Left forelimb (tissue), 1 donor: ENCODE data around the gene MOB3A.

Experiments used
- DNase-seq: peaks from one replicate; pipeline ENCODE4 v3.0.0-alpha.2; 2018; ENCODE audit warnings: low spot score

Gene MOB3A

DNA sequence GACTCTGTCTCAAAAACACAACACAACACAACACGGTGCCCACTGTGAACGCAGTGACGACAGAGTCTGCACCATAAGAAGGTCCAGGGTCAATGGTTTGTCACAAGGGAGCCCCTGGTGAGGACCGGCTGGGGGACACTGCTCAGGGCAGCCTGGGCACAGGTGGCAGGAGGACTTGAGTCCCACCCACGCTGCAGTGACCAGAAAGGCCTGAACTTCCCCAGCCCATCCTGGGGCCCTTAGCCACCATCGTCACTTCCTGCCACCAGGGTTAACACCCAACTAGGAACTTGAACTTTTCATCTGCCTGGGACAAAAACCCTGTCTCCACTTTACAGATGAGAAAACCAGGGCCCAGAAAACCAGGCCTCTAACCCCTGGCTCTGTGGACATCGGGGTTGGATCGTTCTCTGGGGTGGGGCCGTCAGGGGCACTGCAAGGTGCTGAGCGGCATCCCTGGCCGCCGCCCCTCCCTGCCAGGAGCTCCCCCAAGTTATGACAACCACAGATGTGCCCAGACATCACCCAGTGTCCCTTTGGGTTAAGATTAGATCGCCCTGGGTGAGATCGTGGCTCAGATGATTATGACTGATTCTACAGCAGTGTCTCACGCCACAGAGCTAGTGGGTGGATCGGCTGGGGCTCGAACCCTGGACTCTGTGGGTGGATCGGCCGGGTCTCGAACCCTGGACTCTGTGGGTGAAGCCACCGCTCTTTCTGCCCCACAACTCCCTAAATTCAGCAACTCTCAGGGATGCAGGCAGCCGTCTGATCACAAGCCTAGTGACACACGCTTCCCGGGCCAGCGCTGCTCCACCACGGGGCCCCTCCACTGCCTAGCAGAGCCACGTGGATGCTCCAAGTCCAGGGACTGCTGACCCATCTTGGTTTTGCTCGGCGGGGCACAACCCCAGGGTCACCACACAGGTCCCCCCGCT, 14.0 kb downstream of the MOB3A start:
- no peak for DNase-seq

DNA sequence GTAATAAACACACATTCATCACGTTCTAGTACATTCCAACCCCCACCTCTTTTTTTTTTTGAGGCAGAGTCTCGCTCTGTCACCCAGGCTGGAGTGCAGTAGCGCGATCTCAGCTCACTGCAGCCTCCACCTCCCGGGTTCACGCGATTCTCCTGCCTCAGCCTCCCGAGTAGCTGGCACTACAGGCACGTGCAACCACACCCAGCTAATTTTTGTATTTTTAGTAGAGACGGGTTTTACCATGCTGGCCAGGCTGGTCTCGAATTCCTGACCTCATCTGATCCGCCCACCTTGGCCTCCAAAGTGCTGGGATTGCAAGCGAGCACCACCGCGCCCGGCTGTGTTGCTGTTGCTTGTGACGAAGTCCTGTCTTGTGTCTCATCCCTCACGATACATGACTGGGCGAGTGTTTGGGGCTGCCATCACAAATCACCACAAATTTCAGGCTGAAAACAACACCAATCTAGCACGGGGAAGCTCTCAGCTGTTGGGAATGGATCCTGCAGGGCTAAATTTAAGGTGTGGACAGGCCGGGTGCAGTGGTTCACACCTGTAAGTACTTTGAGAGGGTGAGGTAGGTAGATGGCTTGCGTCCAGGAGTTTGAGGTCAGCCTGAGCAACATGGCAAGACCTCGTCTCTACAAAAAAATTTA, 15.7 kb downstream of the MOB3A start:
- no peak for DNase-seq

DNA sequence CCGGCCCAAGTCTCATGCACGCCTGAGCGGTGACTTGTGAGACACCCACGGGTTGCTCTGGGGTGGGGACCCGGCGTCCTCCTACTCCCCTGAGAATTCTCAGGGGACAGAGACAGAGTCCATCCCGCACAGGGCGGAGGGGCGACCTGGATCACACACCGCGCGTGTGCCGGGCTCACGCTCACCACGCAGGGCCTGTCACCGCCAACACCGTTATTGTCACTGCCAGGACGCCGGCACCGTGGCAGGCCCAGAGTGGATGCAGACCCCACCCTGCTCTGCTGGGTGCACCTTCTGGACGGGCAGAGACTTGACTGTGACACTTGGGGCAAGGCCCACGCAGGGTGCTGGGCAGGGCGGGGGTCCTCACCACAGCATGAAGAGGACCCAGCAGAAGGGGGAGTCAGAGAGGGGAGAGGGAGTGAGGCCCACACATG, 16.2 kb downstream of the MOB3A start:
- DNase-seq, result no peak

DNA sequence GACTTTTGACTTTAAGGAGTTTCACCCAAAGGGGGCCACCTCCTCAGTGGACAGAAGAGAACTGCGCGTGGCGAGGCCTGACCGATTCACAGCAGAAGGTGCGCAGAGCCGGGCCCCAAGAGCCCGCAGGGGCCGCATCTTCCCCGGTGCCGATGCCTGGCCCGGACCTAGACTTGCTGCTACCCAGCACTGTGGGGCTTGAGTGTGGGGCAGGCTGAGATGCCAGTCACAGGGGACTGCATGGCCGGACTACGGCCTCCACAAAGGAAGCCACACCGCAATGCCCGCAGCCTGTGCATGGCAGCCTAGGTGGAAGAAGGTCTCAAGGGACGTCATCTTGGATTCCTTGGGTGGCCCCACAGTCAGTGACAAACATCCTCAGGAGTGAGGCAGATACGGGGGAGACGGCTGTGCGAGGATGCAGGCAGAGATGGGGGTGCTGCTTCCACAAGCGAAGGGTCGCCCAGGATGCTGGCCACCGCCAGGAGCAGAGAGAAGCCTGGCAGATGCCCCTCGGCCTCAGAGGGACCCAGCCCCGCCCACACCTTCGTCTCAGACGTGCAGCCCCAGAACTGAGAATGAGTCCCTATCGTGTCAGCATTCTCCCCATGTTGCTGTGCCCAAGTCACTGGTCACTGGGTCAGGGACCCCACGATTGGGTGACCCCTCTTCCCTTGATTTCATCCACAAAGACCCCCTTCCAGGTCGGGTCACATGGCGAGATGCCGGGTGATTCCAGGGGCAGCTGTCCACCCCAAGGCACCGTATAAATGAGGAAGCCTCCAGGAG, 16.9 kb downstream of the MOB3A start:
- no peak for DNase-seq

DNA sequence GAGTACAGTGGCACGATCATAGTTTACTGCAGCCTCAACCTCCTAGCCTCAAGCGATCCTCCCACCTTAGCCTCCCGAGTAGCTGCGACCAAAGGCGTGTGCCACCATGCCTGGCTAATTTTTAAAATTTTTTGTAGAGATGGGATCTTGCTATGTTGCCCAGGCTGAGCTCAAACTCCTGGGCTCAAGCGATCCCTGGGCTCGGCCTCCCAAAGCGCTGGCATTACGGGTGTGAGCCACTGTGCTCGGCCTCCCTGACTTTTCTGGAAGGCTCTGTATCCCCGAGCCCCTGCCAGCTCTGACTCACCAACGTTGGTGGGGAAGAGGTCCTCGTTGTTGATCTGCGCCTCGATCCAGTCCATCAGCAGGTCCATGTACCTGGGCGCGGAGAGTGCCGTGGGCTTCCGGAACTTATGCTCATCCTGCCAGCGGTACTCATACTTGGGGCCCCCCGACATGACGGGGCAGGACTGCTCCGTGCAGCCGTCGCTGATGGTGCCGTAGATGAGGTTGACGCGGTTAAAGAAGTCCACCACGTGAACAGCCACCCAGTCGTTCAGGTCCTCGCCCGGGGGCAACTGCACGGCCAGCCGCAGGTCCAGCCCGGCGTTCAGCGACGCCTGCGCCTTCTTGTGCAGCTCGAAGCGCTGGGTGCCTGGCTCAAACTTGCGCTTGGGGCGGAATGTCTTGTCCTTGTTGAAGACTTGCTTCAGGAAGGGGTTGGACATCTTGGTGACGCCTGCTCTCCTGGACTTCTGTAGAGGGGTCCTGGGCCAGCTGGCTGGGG, 18.1 kb downstream of the MOB3A start:
- DNase-seq, result no peak

DNA sequence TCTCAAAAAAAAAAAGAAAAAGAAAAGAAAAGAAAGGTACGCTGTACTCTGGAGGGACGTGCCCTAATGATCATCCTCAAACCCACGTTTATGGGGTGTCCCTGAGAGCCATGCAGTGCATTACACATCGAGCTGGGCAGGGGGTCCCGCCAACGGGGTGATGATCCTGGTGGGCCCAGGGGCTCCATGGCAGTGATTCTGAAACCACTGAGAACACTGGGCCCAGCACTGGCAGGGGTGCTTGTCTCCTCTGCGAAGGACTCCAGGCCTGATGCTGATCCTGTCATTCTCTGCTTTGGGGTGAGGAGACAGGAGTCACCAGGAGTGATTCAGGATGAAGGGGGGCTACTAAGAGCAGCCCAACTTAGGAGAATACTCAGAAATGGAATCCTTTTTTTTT, 18.7 kb downstream of the MOB3A start:
- no peak for DNase-seq

DNA sequence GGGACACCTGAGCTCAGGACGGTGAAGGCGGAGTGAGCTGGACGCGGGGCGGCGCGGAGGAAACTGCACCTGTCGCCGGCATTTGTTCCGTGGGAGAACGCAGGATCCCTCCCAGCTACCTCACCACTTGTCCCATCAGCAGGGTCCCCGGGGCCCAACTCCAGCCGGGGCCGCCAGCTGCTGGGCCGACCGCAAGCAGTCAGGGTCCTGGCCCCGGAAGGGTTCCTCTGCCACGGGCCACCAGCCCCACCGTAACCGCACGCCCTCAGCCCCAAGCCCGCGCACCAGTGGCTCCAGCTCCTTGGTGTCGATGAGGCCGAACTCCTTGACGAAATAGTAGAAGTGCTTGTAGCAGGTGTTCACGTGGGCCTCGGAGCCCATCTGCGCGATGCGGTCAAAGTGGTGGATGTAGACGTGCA, 19.6 kb downstream of the MOB3A start:
- no peak for DNase-seq

DNA sequence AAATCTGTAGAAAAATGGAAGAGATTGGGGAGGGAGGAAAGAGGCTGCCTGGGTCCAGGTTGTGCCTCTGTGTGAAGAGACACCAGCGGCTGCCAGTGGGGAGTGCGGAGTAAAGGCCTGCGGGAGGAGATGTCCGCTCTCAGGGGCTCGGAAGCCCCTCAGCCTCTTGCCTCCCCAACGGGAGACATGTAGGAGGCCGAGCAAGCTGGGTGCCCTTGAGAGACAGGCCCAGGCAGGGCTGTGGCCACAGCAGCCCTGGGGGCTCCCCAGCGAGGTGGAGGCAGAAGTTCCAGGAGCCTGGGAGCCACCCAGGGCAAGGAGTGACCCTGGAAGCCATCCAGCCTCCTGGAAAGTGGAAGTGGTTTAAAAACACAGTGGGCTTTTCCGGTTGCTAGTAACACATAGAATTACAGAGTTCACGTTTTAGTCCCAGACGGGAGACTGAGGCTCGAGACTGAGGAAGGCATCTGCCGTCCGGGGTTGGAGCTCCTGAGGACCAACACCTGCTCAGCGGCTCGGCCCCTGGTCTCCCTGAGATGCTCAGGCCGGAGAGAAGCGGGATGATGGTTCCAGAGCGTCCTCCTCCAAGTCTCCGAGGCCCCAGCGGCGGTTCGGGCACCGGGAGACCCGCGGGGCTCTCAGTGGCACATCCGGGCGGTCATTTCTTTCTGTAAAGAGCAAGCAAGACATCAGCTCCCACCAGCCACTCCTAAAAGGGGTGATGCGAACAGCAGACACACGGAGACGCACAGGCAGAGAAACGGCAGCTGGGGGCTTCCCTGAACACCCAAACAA, 23.2 kb downstream of the MOB3A start:
- no peak for DNase-seq

DNA sequence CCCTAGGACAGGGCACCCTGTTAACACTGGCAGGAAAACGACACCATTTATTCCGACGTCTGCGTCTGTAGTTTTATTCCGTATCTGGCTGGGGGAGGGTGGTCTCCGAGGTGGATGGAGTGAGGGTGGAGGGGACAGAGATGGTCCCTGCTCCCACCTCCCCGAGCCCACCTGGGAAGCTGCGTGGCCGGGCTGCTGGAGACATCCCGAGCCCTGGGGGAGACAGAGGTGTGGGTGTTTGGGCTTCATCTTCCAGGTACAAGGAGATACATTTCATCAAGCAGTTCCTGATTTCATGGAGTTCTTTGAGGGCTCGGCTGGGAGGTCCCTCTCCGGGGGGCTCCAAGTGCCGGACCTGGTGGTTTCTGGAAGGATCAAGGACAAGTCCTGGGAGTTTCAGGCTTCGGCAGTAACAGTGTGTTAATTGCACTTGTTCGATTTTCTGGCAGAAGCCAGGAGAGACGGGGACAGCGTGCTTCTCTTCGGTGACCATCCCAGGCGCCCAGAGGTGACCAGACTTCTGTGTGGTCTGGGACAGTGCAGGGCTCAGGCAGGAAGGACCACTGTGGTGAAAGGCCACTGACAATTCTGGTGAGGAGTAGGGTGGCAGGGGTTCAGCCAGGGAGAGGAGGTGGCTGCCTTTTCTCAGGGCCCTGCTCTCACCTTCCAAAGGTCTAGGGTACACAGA, 25.0 kb downstream of the MOB3A start:
- DNase-seq, result no peak

DNA sequence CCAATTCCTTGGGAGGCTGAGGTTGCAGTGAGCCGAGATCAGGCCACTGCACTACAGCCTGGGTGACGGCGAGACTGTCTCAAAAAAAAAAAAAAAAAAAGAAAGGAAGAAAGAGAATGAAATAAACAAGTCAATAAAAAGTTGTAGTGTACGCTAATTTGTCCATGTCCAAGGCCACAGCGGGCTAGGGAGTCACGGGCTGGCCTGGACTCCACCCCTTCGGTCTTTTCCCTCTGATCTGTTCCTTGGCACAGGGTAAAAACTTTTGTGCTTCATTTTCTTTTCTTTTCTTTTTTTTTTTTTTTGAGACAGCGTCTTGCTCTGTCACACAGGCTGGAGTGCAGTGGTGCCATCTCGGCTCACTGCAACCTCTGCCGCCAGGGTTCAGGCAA, 25.7 kb downstream of the MOB3A start:
- DNase-seq, result no peak

DNA sequence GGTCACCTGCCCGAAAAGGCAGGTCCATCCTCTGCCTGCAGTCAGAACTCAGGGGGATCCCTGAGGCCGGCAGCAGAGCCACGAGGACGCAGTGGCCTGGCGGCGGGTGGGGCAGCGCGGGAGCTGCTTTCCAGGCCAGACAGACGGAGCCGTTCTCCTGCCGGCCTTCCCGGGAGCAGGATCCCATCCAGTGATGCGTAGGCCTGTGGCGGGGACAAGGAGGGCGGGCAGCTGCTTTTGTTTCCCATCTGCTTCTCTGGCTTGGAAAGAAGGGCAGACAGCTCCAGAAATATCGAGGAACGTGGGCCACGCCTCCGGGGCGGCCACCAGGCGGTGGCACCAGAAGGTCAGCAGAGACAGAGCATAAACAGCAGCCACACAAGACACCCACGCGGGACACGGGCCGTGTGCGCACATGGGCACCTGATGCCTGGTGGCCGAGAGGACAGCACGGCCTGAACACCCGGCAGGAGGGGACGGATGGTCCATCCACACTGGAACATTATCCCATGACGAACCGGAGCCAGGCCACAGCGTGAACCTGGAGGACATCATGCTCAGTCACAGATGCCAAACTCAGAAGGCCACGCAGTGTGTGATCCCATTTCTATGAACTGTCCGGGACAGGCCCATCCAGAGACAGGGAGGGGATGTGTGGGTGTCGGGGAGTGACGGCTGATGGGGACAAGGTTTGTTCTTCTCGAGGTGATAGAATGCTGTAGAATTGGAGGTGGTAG, 31.2 kb downstream of the MOB3A start:
- no peak for DNase-seq

DNA sequence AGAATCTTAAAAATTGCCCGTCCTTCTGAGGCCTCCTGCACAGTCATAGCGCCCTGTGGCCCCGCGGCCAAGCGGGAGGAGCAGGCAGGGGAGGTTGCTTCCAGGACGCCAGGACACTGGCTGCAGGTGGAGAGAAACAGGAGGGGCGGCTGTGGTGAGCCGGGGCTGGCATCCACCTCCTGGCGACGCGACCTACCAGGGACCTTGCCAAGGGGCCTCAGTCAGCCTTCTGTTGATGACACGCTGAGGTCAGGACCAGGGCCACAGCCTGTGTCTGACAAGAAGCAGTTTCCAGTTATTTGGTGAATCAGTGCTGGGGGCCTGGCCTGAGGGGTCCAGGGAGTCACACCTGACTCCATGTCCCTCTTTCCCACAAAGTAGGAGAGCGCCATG, 31.7 kb downstream of the MOB3A start:
- DNase-seq, result no peak

DNA sequence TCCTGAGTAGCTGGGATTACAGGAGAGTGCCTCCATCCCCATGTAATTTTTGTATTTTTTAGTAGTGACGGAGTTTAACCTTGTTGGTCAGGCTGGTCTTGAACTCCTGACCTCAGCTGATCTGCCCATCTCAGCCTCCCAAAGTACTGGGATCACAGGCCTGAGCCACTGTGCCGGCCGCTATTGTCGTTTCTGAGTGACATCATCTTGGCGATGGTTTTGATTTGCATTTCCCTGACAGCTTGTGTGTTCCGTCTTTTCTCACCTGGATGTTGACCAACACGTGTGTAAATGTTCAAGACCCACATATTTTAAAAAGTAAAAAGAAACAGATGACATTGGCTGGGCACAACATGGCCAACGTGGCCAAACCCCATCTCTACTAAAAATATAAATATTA, 32.3 kb downstream of the MOB3A start:
- DNase-seq, result no peak

DNA sequence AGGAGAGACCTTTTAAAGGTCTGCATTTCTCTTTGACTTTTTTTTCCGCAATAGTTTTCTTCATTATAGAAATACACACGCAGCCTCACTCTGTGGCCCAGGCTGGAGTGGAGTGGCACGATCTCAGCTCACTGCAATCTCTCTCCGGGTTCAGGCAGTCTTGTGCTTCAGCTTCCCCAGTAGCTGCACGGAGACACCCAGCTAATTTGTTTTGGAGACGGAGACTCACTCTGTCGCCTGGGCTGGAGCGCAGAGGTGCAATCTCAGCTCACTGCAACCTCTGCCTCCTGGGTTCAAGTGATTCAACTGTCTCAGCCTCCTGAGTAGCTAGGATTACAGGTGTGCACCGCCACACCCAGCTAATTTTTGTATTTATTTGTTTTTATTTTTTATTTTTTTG, 33.4 kb downstream of the MOB3A start:
- DNase-seq, result no peak

DNA sequence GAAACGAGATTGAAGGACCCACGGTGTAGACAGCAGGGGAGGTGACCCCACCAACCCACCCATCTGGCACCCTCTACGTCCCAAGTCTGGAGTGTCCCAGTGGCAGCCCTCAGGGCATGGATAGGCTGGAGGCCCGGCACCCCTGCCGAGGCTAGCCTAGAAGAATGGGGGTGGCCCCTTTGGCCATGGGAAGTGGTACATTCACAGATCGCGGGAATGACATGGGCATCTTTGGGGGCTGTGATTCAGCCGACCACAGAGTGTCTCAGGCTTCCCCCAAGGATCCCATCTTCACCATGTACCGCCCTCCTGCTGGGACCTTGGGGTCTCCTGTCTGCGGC, 33.8 kb downstream of the MOB3A start:
- DNase-seq, result no peak

DNA sequence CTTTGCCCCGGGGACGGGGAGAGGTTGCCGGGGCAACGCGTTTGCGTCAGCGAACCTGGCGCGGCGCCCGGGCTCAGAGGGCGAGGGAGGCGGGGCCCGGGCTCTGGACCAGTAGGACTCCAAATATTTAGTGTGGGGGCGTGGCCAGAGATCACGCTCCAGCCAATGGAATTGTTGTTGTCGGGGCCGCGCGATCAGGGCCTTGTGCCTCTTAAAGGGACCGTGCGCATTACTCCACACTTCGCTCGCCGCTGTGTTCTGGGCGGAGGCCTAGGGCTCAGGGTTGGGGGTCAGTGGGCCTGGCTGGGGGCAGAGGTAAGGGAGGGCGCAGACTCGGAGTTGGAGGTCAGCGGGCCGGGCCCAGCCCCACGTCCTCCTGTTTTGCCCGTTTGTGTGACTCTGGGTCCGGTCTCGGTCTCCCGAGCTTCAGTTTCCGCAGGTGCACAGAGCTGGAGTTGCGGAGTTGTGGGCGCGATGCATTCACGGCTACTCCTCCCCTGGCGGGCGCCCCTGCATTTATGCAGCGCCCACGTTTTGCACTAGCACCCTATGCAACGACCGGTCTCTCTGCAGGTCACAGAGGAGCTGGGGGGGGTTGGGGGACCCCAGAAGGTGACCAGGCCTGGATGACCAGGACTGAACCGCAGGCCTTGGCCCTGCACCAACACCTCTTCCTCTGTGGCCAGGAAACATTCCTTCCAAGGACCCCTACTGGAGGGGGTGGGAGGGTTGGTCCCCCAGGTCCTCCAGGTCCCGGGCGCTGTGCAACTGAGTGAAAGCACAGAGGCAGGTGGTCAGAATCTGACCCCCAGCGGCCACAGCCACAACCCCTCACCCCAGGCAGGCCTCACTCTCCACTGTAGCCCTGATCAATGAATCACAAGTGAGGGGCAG, 34.4 kb downstream of the MOB3A start:
- peak; percentile 100 for DNase-seq

DNA sequence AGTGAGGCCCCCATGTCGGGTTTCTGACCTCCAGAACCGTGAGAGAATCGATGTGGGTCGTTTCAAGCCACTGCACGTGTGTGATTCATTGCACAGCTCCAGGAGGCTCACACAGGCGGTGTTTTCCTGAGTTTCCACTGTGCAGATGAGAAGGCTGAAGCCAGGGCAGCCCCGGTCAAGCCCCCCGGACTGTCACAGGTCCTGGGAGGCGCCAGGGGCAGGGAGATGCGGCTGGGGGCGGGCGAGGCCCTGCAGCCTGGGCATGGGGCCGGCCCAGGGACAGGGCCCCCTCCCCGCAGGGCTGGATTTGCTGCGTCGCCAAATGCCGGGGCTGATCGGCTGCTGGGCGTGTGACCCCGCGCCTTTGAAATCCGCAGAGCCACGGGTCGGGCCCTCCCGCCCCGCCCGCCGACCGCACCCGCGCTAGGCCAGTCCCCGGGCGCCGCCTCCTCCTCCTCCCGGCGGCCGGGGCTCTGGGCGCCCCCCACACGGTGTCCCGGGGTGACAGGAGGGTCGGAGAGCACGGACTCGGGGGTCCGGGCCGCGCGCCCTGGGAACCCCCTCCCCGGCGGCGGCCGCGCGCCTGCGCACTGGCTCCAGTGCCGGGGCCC, 35.1 kb downstream of the MOB3A start:
- DNase-seq, result no peak
